Activated naive CD4-positive, alpha-beta T cell treated with anti-CD3 and anti-CD28 coated beads, Interleukin-2, amount 50 U/mL, for 72 hours (primary cell): ENCODE measurements around the gene SAYSD1. TPM values are rescaled to one million over a fixed set of nuclear protein-coding genes. Genes with fewer than 3 reads are reported as not detected.

ENCODE experiments used
- ATAC-seq, 2 donors: fragments of 150-1000 bp; cut with Tn5 transposase; 2 replicates each; pipeline ENCODE4 v1.10.0; 2021; ENCODE audit warnings: mild to moderate bottlenecking in 2 of 2, moderate library complexity in 2 of 2
- DNase-seq, 2 donors: peaks; one replicate each; pipeline ENCODE4 v3.0.0; 2021 to 2022; ENCODE audit warnings: low spot score in 2 of 2
- H3K27ac Mint-ChIP-seq, 2 donors: one replicate each; pipeline ENCODE4 v1.8.0; 2022; ENCODE audit warnings: mild to moderate bottlenecking in 2 of 2, mixed read lengths in 2 of 2
- H3K36me3 Mint-ChIP-seq, 2 donors: one replicate each; pipeline ENCODE4 v1.8.0; 2022; ENCODE audit warnings: mixed read lengths in 2 of 2
- H3K9me3 Mint-ChIP-seq, 2 donors: one replicate each; pipeline ENCODE4 v1.8.0; 2022; ENCODE audit warnings: mixed read lengths in 2 of 2
- total RNA-seq, 2 donors: library from RNA; stranded (reverse); gene quantifications; one replicate each; pipeline ENCODE4 v1.2.3, GENCODE V29; 2022

The SAYSD1 gene
- total RNA-seq, 2 donors from 2014 or later, result 12.3 to 20.8 TPM

DNA sequence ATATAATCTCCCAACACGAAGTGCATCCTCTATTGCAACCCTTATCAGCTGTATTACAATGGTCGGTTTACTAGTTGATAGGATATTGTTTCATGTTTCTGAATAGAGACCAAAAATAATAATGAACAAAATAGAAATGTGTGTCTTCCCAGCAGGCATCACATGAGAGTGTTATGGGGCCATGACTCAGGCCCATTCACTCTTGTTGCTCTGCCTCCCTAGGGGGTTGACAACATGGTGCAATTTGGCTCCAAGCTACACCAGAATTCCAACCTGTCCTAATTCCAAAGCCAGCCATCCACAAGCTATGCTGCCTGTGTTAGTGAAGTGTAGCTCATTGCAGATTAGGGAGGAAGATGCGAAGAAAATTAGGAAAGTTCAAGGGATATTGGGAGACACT lies 13.1 kb upstream of the SAYSD1 start:
- DNase-seq, result no peak
- no peak for ATAC-seq
- peak overlapping the region in 1 of 2 donors; percentile 5 for H3K27ac Mint-ChIP-seq
- peaks cover 0 to 13% of the 10 kb centered on the region in 2 donors for H3K9me3 Mint-ChIP-seq
- no peaks in the 10 kb centered on the region for H3K36me3 Mint-ChIP-seq

DNA sequence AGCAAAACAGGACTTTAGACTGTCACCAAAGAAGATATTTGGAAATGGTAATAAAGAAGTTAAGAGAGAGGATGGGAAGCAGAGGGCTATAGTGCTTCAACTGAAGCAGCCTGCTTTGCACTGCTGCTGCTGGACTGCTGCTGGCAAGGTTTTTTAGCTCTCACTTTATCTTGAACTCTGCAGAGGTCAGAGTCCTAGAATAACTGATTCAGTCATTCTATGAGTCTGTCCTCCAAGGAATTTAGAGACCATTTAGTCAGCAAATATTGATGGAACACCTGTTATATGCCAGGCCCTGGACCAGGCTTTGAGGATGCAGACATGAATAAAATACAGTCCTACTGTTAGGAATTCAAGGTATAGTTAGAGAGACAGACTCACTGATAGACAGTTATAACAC lies 9.1 kb upstream of the SAYSD1 start:
- Mint-ChIP-seq H3K9me3 (peaks cover 0 to 13% of the 10 kb centered on the region in 2 donors), H3K27ac (no peak overlapping the region), H3K36me3 (no peaks in the 10 kb centered on the region)
- DNase-seq (no peak), ATAC-seq (no peak)

DNA sequence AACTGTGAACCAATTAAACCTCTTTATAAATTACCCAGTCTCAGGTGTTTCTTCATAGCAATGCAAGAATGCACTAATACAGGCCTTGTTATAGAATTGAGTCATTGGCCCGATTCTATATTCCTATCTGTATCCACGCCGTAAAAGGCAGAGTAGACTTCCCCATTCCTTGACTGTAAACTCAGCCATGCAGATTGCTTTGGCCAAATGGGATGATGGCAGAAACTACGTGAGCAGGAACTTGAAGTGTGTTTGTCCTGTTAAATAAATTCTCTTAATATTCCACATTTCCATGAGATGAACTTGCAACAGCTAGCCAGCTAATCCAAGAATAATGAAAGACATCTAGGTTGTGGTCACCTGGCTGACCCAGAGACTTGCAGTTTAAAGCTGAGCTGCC lies 3.9 kb upstream of the SAYSD1 start:
- DNase-seq (no peak), ATAC-seq (no peak)
- Mint-ChIP-seq H3K36me3 (peaks cover 0 to 15% of the 10 kb centered on the region in 2 donors), H3K9me3 (peaks cover 5 to 8% of the 10 kb centered on the region in 2 donors), H3K27ac (no peak overlapping the region)

DNA sequence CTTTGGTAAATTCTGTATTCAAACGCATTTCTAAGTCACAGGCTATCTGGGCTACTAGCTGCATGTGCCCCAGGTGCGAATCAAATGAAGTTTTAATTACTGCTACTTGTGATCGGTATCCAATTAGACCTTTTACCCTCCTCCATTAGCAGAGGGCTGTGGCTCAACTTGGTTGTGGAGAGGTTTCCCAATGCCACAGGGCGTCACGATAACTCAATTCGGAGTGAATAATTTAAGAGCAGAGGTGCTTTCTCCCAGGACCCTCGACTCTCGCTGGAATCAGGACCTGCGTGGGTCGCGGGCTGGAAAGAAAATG lies 640 bp downstream of the SAYSD1 start:
- no peak for DNase-seq
- H3K36me3 Mint-ChIP-seq, result peaks cover 0 to 24% of the 10 kb centered on the region in 2 donors
- peaks cover 5 to 8% of the 10 kb centered on the region in 2 donors for H3K9me3 Mint-ChIP-seq
- ATAC-seq, result peak in 1 of 2 donors; percentile 1
- H3K27ac Mint-ChIP-seq, result peak overlapping the region; percentile 96 to 98

DNA sequence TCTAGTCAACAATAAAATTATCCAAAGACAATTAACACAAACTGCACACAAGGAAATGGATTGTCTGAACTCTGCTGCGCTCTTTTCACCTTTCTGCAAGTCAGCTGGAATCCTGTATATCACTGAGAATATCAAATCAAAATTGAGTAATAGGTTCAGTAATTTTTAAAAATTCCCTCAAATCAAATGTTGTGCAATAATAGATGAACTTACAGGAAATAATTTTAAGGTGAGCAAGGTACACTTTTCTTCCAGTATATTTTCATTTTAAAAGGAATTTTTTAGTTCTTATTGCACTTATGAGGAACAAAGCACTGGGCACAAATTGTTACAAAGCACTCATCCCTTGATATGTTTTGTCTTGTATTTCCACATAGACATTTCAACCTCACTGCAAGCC lies 1.2 kb downstream of the SAYSD1 start:
- peaks cover 0 to 28% of the 10 kb centered on the region in 2 donors for H3K36me3 Mint-ChIP-seq
- DNase-seq (no peak), ATAC-seq (no peak)
- H3K27ac Mint-ChIP-seq, result peak overlapping the region; percentile 96 to 98
- H3K9me3 Mint-ChIP-seq, result peaks cover 5 to 8% of the 10 kb centered on the region in 2 donors

DNA sequence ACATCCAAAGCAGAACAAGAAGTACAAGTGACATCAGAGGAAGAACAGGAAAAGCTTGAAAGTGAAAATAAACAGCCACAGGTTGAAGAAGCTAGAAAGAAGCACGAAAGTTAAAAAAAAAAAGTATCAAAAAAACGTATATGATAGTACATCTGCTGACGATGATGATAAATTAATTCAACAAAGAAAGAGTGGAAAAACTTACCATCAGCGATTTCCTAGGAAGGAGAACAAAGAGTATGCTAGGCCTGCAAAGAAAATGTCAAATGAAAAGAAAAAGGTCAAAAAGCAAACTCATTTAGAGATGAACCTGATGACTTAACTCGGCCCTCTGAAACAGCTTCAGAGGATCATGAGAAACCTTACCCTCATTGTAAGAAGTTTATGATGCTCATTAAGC lies 3.7 kb downstream of the SAYSD1 start:
- peak; percentile 36 to 39 for ATAC-seq
- DNase-seq, result no peak
- peaks cover 4% of the 10 kb centered on the region in 2 donors for H3K9me3 Mint-ChIP-seq
- H3K36me3 Mint-ChIP-seq, result peaks cover 6 to 35% of the 10 kb centered on the region in 2 donors
- H3K27ac Mint-ChIP-seq, result peak overlapping the region; percentile 82 to 96

DNA sequence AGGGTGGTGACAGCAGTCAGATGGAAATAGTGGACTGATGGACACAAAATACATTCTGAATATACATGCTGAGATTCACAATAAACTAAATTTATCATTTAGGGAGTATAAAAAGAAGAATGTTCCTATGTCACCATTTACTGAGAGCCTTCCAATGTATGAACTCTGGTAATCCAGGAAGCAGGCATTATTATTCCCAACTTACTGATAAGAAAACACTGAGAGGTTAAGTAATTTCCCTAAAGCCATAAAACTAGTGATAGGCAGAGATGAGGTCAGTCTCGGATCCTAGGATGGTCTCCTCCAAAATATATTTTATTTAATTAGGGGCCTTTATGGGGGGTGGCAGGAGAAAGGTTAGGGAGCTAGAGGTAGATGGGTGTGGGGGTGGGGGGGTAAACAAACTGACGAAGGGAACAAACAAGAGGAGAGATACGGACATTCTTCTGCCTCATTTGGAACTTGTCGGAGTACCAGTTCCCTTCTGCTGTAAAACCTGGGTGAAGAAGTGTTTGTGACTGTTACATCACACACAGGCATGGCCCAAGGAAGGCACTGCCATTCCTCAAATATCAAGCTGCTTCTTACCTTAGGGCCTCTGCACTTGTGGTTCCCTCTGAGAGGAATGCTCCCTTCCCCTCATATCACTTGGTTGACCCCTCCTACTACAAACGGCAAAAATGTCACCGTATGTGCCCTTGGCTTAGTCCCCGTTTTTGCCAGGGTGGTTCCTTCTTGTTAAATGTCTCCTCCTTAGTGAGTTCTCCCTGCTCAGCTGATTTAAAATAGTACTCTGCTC lies 6.7 kb downstream of the SAYSD1 start:
- peaks cover 19 to 45% of the 10 kb centered on the region in 2 donors for H3K36me3 Mint-ChIP-seq
- H3K9me3 Mint-ChIP-seq, result peaks cover 0 to 4% of the 10 kb centered on the region in 2 donors
- DNase-seq, result no peak
- H3K27ac Mint-ChIP-seq, result peak overlapping the region in 1 of 2 donors; percentile 79
- ATAC-seq, result no peak

DNA sequence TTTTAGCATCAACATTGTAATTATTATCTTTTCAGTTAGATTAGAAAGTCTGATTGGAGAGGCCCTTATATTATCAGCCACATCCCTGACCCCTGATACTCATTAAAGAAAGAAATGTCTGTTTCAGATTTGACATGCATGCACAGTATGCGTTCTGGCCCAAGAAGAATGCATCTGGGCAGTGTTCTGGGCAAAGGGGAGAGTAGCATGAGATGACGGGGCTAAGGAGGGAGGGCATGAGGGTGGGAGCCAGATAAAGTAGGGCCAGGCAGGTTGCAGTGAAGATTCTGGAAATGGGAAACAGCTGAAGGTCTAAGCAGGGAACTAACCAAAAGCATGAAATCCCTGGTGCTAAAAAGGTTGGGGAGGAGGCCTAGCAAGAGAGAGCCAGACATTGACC lies 7.3 kb downstream of the SAYSD1 start:
- peaks cover 0 to 4% of the 10 kb centered on the region in 2 donors for H3K9me3 Mint-ChIP-seq
- ATAC-seq (no peak), DNase-seq (no peak)
- H3K27ac Mint-ChIP-seq, result peak overlapping the region in 1 of 2 donors; percentile 1
- peaks cover 19 to 47% of the 10 kb centered on the region in 2 donors for H3K36me3 Mint-ChIP-seq

DNA sequence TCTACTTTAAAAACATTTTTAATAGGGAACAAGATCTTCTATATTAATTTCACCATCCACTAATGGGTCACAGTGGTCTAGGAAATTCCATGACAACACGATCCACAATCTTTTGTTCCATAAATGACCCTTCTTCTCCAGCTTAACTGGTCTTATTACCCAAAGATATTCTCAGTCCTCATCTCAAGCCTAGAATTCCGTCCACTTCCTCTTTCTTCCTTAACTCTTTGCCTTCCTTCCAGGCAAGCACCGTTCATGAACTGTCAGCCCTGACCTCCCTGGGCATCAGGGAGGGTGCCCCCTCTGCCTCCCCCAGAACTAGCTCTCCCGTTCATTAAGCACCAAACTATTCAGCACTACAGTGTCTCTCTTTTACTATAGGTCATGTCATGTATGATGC lies 8.0 kb downstream of the SAYSD1 start:
- H3K36me3 Mint-ChIP-seq, result peaks cover 19 to 43% of the 10 kb centered on the region in 2 donors
- H3K27ac Mint-ChIP-seq, result peak overlapping the region in 1 of 2 donors; percentile 1
- DNase-seq (no peak), ATAC-seq (no peak)
- peaks cover 0 to 4% of the 10 kb centered on the region in 2 donors for H3K9me3 Mint-ChIP-seq

DNA sequence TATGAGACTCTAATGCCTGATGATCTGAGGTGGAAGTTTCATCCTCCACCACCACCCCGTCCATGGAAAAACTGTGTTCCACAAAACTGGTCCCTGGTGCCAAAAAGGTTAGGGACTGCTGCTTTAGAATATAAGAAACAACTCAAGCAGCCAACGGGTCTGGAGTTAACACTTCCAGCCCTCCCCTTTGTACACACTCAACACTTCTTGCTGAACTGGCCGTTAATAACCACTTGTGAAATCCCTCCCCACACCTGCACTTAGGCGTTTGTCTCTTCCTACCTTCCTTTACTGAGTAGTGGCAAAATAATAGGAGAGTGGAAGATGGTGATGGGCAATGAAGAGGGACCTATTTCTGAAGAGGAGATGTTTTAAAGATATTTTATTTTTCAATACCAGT lies 10.5 kb downstream of the SAYSD1 start:
- DNase-seq (no peak), ATAC-seq (no peak)
- H3K27ac Mint-ChIP-seq, result no peak overlapping the region
- H3K36me3 Mint-ChIP-seq, result peaks cover 19 to 38% of the 10 kb centered on the region in 2 donors
- peaks cover 0 to 4% of the 10 kb centered on the region in 2 donors for H3K9me3 Mint-ChIP-seq

DNA sequence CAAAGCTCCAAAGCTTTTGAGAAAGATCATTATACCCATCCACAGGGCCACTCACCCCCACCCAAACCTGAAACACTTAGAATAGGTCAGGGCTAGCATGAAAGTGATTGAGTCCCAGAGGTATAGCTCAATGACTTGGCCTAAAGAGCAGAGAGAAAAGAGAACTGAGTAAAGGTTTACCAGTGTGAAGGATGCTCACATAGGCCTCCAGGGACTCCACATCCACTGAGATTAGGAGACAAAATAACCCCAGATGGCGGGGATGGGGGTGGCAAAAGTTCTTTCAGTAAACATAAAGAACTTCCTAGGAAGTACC lies 12.2 kb downstream of the SAYSD1 start:
- Mint-ChIP-seq H3K27ac (peak overlapping the region in 1 of 2 donors; percentile 50), H3K36me3 (peaks cover 19 to 31% of the 10 kb centered on the region in 2 donors), H3K9me3 (peaks cover 0 to 4% of the 10 kb centered on the region in 2 donors)
- DNase-seq (no peak), ATAC-seq (peak; percentile 44 to 75)

DNA sequence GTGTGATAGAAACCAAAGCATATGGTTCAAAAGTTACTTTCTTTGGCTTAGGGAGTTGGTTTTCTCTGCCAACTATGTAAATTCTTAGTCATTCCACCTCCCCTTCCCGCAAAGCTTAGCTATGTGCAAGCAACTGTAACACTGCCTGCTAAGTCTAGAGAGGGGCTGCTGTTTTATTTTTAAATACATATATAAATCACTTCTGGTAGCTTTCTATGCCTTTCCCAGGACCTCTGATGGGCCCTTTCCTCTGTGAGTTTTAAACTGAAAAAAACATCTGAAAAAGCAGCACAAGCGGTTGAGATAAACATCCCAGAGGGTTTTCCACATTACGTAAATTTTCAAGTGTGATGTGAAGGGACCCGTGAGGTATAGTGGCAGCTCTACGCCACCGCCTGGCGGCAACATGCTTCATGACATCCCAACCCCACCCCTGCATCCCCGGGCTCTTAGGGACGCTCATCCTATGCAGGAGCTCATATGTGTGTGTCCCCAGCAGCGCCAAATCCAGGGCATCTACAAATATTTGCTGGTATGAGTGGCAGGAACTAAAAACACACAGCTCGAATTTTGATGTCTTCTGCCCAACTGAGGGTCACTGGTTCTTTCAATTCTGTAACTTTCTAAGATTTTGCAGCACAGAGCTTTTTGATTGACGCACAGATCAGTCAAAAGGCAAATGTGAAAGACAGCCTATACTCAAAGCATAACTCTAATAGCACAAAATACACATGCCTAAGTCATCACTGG lies 12.7 kb downstream of the SAYSD1 start:
- peaks cover 0 to 3% of the 10 kb centered on the region in 2 donors for H3K9me3 Mint-ChIP-seq
- ATAC-seq (peak; percentile 40 to 70), DNase-seq (no peak)
- H3K27ac Mint-ChIP-seq, result peak overlapping the region in 1 of 2 donors; percentile 50
- peaks cover 17 to 29% of the 10 kb centered on the region in 2 donors for H3K36me3 Mint-ChIP-seq

DNA sequence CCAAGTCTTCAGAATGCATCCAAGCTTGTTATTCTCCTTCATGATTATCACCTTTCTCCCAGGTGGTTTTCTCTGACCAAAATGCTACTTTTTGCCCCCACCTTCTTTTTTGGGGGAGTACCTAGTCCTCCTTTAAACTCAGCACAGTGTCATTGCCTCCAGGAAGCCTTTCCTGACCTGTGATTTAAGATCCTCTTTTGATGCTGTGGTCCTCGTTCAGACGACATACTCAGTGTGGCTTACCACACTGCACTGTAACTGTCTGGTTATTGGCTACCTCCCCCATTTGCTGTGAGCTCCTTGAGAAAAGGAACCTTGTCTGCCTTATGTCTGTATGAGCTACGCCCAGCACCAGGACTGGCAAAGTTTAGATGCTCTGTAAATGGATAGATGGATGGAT lies 14.6 kb downstream of the SAYSD1 start:
- peaks cover 9 to 17% of the 10 kb centered on the region in 2 donors for H3K36me3 Mint-ChIP-seq
- ATAC-seq, result peak; percentile 40 to 86
- H3K27ac Mint-ChIP-seq, result peak overlapping the region in 1 of 2 donors; percentile 14
- DNase-seq, result no peak
- no peaks in the 10 kb centered on the region for H3K9me3 Mint-ChIP-seq

DNA sequence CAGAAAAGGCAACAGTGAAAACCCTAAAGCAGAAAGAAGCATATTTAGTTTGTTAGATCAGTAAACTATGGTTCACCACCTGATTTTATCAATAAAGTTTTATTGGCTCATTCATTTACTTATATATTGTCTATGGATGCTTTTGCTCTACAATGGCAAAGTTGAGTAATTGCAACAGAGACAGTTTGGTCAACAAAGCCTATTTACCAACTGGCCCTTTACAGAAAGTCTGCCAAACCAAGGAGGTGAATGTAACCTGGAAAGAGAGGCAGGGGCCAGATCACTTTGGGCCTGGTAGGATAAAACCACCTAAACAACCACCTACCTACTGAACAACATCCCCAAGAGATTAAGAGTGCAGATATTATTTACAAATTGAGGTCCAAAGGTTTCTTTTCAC lies 19.4 kb downstream of the SAYSD1 start:
- Mint-ChIP-seq H3K36me3 (peaks cover 0 to 4% of the 10 kb centered on the region in 2 donors), H3K9me3 (no peaks in the 10 kb centered on the region), H3K27ac (no peak overlapping the region)
- ATAC-seq (no peak), DNase-seq (no peak)

DNA sequence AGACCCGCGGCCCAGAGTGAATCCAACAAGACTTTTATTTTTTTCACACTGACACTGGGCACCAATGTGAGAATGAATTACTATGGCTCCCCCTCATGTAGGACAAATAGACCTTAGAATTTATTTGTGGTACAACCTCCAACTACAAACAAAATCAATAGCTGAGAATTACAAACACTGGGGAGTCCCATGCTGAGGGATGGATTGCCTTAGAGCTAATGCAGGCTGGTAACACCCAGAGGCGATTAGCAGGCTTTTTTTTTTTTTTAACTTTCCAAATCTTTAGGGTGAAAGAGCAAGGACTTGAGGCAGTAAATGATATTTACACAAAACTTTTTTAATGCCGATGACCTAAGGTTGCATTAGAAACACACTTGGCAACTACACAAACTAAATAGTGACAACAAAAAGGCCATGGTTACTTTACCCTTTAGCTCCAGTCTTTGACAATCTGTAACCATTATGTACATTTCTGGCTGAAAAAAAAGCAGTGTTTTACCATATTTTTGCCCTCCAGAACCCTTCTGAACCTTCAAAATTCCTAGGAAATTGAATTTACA lies 21.8 kb downstream of the SAYSD1 start:
- DNase-seq (no peak), ATAC-seq (no peak)
- Mint-ChIP-seq H3K36me3 (peaks cover 0 to 4% of the 10 kb centered on the region in 2 donors), H3K9me3 (no peaks in the 10 kb centered on the region), H3K27ac (no peak overlapping the region)

DNA sequence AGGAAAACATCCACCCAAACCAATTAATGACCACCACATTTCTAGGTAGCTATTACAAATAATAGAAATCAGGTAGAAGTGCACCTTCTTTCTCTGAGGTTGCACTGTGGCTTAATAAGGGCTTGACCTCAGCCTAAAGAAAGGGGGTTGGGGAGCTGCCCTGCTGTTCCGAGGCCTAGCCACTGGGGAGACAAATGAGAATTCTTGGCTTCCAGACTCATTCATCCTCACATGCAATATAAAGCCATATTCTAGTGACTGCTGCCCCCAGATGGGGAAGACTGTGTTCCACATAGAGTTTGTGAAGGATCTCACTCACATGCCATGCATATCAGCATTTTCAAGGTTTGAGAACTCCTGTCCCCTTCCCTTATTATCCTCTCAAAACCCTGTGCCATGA lies 22.9 kb downstream of the SAYSD1 start:
- H3K9me3 Mint-ChIP-seq, result no peaks in the 10 kb centered on the region
- no peak overlapping the region for H3K27ac Mint-ChIP-seq
- ATAC-seq (no peak), DNase-seq (no peak)
- peaks cover 0 to 4% of the 10 kb centered on the region in 2 donors for H3K36me3 Mint-ChIP-seq

DNA sequence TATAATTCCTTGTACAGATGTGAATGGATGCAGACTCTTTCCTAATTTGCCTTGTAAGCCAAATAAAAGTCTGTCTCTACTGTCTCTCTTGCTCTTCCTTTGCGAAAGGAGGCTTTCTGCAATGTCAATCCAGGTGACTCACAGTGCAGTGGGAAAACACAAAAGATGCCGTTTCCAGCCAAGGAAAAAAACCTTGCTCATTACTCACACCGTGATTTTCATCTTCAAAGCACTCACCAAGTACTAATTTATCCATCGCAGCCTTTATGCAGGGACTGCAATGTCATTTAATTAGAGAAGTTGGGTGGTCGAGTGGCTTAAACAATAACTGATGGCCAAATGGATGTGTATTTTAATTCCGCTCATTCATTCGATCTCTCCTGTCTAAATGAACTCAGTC lies 23.8 kb downstream of the SAYSD1 start:
- ATAC-seq (no peak), DNase-seq (no peak)
- H3K27ac Mint-ChIP-seq, result no peak overlapping the region
- H3K36me3 Mint-ChIP-seq, result peaks cover 0 to 4% of the 10 kb centered on the region in 2 donors
- H3K9me3 Mint-ChIP-seq, result no peaks in the 10 kb centered on the region
